ENCODE results near the gene TTC7B. TPM values are rescaled to one million over a fixed set of nuclear protein-coding genes. Genes with fewer than 3 reads are reported as not detected.

Gene TTC7B
- total RNA-seq, 4 donors from 2014 or later, result 8.4 to 11.2 (median 9.2) TPM

DNA sequence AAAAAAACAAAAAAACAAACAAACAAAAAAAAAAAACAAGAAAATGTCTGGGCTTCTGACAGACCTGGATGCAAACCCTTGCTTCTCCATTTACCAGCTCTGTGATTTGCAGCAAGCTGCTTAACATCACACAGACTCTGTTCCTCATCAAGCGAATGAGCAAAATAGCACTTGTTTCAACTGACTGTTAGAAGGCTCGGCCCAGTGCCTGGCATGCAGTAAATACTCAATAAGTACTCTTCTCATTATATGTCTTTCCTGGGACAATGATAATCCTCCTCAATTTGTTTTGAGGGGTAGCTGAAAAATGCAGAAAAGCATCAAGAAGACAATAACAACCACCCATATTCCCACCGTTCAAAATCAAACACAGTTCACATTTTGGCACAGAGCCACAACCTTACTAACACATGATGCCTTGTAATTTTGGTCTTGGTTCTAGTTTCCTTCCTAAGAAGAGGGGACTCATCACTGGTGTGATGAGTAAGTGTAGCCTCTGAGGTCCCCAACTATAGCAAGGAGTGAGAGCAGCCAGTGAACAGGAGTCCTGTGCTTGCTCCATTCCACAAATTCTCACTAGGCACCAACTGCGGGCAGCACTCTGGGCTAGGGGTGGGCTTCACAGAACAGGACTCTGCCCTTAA lies 60.4 kb downstream of the TTC7B start:
- DNase-seq, result no peak
- H3K9me3 ChIP-seq, result no peaks in the 10 kb centered on the region
- WGBS, 2 donors (ENCODE audit: low coverage in 1 of 2), result 70 to 73% methylated on average over 4 of the region's 4 CpGs
- intact Hi-C loops (cut with DNase I; ENCODE audit: low total_unique reads) (loop anchor here (10.0 kb wide), 1 partner anchor 361 kb away; the partner anchor contains the start of gene CALM1), in situ Hi-C loops (cut with MboI; ENCODE audit: low pct_ligation_motif_present in 1 of 4, low pct_unique_long_range_greater_than_20kb in 1 of 4, low sequenced_read_pairs in 3 of 4) (no loop called here)
- peaks cover 9 to 20% (median 13%) of the 10 kb centered on the region in 4 donors for H3K4me1 ChIP-seq
- no peaks in the 10 kb centered on the region for H3K36me3 ChIP-seq
- H3K27ac ChIP-seq, result peak overlapping the region in 2 of 4 donors; percentile 52 to 84
- no peak overlapping the region for H3K4me3 ChIP-seq
- H3K27me3 ChIP-seq, result no peaks in the 10 kb centered on the region
- peak; percentile 34 to 83 (median 41) for TF ChIP-seq POLR2AphosphoS5 (IDR thresholded peaks at IDR 0.05)
- TF ChIP-seq, protein P1, sequence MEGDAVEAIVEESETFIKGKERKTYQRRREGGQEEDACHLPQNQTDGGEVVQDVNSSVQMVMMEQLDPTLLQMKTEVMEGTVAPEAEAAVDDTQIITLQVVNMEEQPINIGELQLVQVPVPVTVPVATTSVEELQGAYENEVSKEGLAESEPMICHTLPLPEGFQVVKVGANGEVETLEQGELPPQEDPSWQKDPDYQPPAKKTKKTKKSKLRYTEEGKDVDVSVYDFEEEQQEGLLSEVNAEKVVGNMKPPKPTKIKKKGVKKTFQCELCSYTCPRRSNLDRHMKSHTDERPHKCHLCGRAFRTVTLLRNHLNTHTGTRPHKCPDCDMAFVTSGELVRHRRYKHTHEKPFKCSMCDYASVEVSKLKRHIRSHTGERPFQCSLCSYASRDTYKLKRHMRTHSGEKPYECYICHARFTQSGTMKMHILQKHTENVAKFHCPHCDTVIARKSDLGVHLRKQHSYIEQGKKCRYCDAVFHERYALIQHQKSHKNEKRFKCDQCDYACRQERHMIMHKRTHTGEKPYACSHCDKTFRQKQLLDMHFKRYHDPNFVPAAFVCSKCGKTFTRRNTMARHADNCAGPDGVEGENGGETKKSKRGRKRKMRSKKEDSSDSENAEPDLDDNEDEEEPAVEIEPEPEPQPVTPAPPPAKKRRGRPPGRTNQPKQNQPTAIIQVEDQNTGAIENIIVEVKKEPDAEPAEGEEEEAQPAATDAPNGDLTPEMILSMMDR (IDR thresholded peaks at IDR 0.05), result no peak
- no peak for TF ChIP-seq EP300 (IDR thresholded peaks at IDR 0.05; ENCODE audit: low read depth)
- no peak for TF ChIP-seq POLR2A (IDR thresholded peaks at IDR 0.05)

DNA sequence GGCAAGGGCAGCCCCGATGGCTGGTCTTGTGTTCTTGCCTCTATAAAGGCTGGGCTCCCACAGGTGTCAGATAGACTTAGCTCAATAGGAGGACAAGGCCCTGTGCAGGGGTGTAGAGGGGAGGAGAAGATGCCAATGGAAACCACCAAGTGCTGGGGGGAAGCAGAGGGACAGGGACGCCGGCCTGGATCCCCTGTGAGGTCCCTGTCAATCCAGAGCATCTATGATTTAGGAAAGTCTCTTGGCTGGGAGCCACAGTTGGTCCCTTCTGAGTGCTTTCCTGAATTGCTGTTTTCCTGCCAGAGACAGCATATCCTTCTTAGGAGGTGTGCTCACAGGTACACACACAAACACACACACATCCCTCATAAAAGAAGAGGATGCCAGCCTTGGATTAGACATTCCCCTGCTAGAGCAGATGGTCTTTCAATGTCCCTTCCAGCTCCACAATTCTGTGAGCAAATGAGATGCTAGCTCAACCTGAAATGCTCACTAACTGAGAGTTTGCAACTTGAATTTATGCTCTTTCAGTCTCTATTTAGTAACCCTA lies 62.7 kb downstream of the TTC7B start:
- Histone ChIP-seq H3K27me3 (no peaks in the 10 kb centered on the region), H3K9me3 (peaks cover 0 to 5% of the 10 kb centered on the region in 2 donors), H3K4me3 (no peak overlapping the region), H3K4me1 (peaks cover 0 to 10% (median 5%) of the 10 kb centered on the region in 4 donors), H3K36me3 (no peaks in the 10 kb centered on the region), H3K27ac (no peak overlapping the region)
- in situ Hi-C loops (cut with MboI; ENCODE audit: low pct_ligation_motif_present in 1 of 4, low pct_unique_long_range_greater_than_20kb in 1 of 4, low sequenced_read_pairs in 3 of 4) (no loop called here), intact Hi-C loops (cut with DNase I; ENCODE audit: low total_unique reads) (loop anchor here (10.0 kb wide), 1 partner anchor 359 kb away; the partner anchor contains the start of gene CALM1)
- TF ChIP-seq POLR2AphosphoS5 (IDR thresholded peaks at IDR 0.05) (no peak), POLR2A (IDR thresholded peaks at IDR 0.05) (no peak), EP300 (IDR thresholded peaks at IDR 0.05; ENCODE audit: low read depth) (no peak)
- TF ChIP-seq, protein P1 (IDR thresholded peaks at IDR 0.05), result no peak
- WGBS, 2 donors (ENCODE audit: low coverage in 1 of 2), result 88% methylated on average over 3 of the region's 3 CpGs; no CpG with 5 or more reads in 1 of the 2 donors
- no peak for DNase-seq

DNA sequence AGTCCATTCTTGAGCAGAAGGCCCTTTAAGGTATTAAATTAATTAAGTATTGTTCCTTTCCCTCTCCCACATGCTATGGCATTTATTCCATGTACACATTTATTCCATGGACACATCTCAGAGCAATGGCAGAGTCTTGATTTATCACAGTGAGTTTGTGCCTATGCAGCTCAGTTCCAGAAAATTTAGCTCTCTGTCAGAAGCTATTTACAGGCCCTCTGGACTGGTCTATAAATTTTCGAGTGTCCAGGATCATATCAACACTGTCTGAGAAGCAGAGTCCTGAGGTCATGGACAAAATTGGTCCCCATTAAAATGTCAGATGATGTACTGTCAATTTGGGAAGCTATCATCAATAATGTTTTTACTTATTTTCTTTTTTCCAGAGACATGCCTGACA lies 65.5 kb downstream of the TTC7B start:
- 80 to 95% methylated on average over 1 of the region's 1 CpG for WGBS, 2 donors (ENCODE audit: low coverage in 1 of 2)
- TF ChIP-seq EP300 (IDR thresholded peaks at IDR 0.05; ENCODE audit: low read depth), result no peak
- TF ChIP-seq, protein P1 (IDR thresholded peaks at IDR 0.05), result no peak
- TF ChIP-seq POLR2A (IDR thresholded peaks at IDR 0.05), result no peak
- no peak for TF ChIP-seq POLR2AphosphoS5 (IDR thresholded peaks at IDR 0.05)
- H3K4me3 ChIP-seq, result no peak overlapping the region
- in situ Hi-C loops (cut with MboI; ENCODE audit: low pct_ligation_motif_present in 1 of 4, low pct_unique_long_range_greater_than_20kb in 1 of 4, low sequenced_read_pairs in 3 of 4), result no loop called here
- H3K9me3 ChIP-seq, result peaks cover 0 to 5% of the 10 kb centered on the region in 2 donors
- no peak for DNase-seq
- no peaks in the 10 kb centered on the region for H3K4me1 ChIP-seq
- intact Hi-C loops (cut with DNase I; ENCODE audit: low total_unique reads), result loop anchor here (10.0 kb wide), 1 partner anchor 356 kb away; the partner anchor contains the start of gene CALM1
- H3K36me3 ChIP-seq, result no peaks in the 10 kb centered on the region
- H3K27ac ChIP-seq, result no peak overlapping the region
- no peaks in the 10 kb centered on the region for H3K27me3 ChIP-seq

DNA sequence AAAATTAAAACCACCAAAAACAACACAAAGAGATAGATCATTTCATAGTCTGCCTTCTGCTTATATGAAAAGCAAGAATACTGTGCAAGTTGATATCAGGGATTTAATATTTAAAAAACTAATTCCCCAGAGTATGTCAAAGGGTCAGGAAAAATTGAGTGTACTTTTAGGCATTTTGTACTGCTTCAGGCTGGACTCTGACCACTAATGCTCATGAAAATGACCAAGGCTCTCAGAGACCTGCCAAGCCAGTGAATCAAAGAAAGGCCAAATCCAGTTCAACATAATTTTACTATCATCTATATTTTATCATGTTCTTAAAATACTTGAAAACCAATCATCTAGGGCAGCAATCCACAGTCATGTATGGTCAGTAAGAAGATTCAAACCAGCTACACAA lies 66.0 kb downstream of the TTC7B start:
- no peak for DNase-seq
- TF ChIP-seq EP300 (IDR thresholded peaks at IDR 0.05; ENCODE audit: low read depth) (no peak), POLR2AphosphoS5 (IDR thresholded peaks at IDR 0.05) (no peak), POLR2A (IDR thresholded peaks at IDR 0.05) (no peak)
- TF ChIP-seq, protein P1 (IDR thresholded peaks at IDR 0.05), result no peak
- no peaks in the 10 kb centered on the region for H3K27me3 ChIP-seq
- peak overlapping the region in 1 of 4 donors; percentile 31 for H3K27ac ChIP-seq
- no peak overlapping the region for H3K4me3 ChIP-seq
- H3K36me3 ChIP-seq, result no peaks in the 10 kb centered on the region
- in situ Hi-C loops (cut with MboI; ENCODE audit: low pct_ligation_motif_present in 1 of 4, low pct_unique_long_range_greater_than_20kb in 1 of 4, low sequenced_read_pairs in 3 of 4), result no loop called here
- intact Hi-C loops (cut with DNase I; ENCODE audit: low total_unique reads), result loop anchor here (10.0 kb wide), 1 partner anchor 355 kb away; the partner anchor contains the start of gene CALM1
- H3K9me3 ChIP-seq, result peaks cover 0 to 5% of the 10 kb centered on the region in 2 donors
- no peaks in the 10 kb centered on the region for H3K4me1 ChIP-seq
